Cortex of kidney (tissue), 1 donor: ENCODE measurements around the gene GOPC.
"Not testable (repeated sequence)": the region's sequence is repeated elsewhere in the genome, so short reads cannot be mapped to it uniquely, and the experiment has no call there.

ENCODE experiments used
- DNase-seq: peaks from one replicate; lab custom pipeline; 2025; lab: John Stamatoyannopoulos, UW

Gene GOPC

GRCh38 chr6:117548797-117549301, 53.5 kb downstream of the GOPC start:
- no peak for DNase-seq

- no peak for DNase-seq
Observed at GRCh38 chr6:117547688-117548621, 54.4 kb downstream of the GOPC start.

- no peak for DNase-seq
Observed at GRCh38 chr6:117546674-117547073, 55.6 kb downstream of the GOPC start.

GRCh38 chr6:117545161-117545595, 57.1 kb downstream of the GOPC start:
- DNase-seq: no peak

GRCh38 chr6:117544716-117545115, 57.6 kb downstream of the GOPC start:
- no peak for DNase-seq

- DNase-seq: no peak
Observed at GRCh38 chr6:117542493-117542892, 59.8 kb downstream of the GOPC start.

GRCh38 chr6:117540670-117541069, 61.6 kb downstream of the GOPC start:
- no peak for DNase-seq

- no peak for DNase-seq
Observed at GRCh38 chr6:117538615-117539014, 63.7 kb downstream of the GOPC start.

- DNase-seq: no peak
Observed at GRCh38 chr6:117536317-117536716, 66.0 kb downstream of the GOPC start.

GRCh38 chr6:117534974-117535373, 67.3 kb downstream of the GOPC start:
- no peak for DNase-seq

- DNase-seq: no peak
Observed at GRCh38 chr6:117533775-117534174, 68.5 kb downstream of the GOPC start.

GRCh38 chr6:117531809-117532725, 70.2 kb downstream of the GOPC start:
- DNase-seq: no peak

GRCh38 chr6:117531346-117531745, 71.0 kb downstream of the GOPC start:
- DNase-seq: no peak

GRCh38 chr6:117530467-117531242, 71.7 kb downstream of the GOPC start:
- DNase-seq: no peak

GRCh38 chr6:117525607-117526006, 76.7 kb downstream of the GOPC start:
- no peak for DNase-seq

- no peak for DNase-seq
Observed at GRCh38 chr6:117521791-117522502, 80.4 kb downstream of the GOPC start.

GRCh38 chr6:117520603-117521395, 81.5 kb downstream of the GOPC start:
- no peak for DNase-seq

GRCh38 chr6:117518870-117519269, 83.4 kb downstream of the GOPC start:
- DNase-seq: no peak

- DNase-seq: not testable (repeated sequence)
Observed at GRCh38 chr6:117517995-117518394, 84.3 kb downstream of the GOPC start.

- no peak for DNase-seq
Observed at GRCh38 chr6:117515326-117515725, 87.0 kb downstream of the GOPC start.
